H7 (cell line): Measurements from ENCODE around the gene MOGAT1. TPM values are rescaled to one million over a fixed set of nuclear protein-coding genes. Genes with fewer than 3 reads are reported as not detected.
A peak's percentile ranks its signal among the peaks of the same experiment; 100 is the strongest.
"Not testable (repeated sequence)": the region's sequence is repeated elsewhere in the genome, so short reads cannot be mapped to it uniquely, and the experiment has no call there.

Experiments used
- DNase-seq: peaks from one replicate; pipeline ENCODE4 v3.0.0; 2012
- H3K27me3 ChIP-seq: 2 replicates; pipeline ENCODE4 v1.6.0; 2011; ENCODE audit warnings: mild to moderate bottlenecking, low read length; ENCODE audit not compliant: control insufficient read depth, insufficient read depth
- H3K36me3 ChIP-seq: replicated peaks from 2 replicates; pipeline ENCODE4 v1.5.1; 2011; ENCODE audit warnings: low read length; ENCODE audit not compliant: control insufficient read depth, insufficient read depth
- H3K4me3 ChIP-seq: 2 replicates; pipeline ENCODE4 v1.5.1; 2011; ENCODE audit warnings: low read depth, mild to moderate bottlenecking, control low read depth, low read length, moderate library complexity; ENCODE audit not compliant: insufficient read depth
- total RNA-seq: library from RNA; depleted of rRNA; stranded (reverse); fragments of >200 nt; shearing (Covaris generic); gene quantifications from 2 replicates; pipeline ENCODE4 v1.2.3, GENCODE V29; 2014

MOGAT1 gene
- total RNA-seq, 1 experiment from 2014 or later, result not detected

- H3K36me3 ChIP-seq, result no peaks in the 10 kb centered on the region
- H3K27me3 ChIP-seq, result no peaks in the 10 kb centered on the region
- no peak overlapping the region for H3K4me3 ChIP-seq
- DNase-seq, result no peak
Measured at GRCh38 chr2:222689322-222689721, 17.9 kb downstream of the MOGAT1 start.

GRCh38 chr2:222690564-222691200 is 19.2 kb downstream of the MOGAT1 start:
- Histone ChIP-seq H3K36me3 (no peaks in the 10 kb centered on the region), H3K4me3 (no peak overlapping the region)

GRCh38 chr2:222693413-222693812 is 22.0 kb downstream of the MOGAT1 start:
- H3K4me3 ChIP-seq, H3K36me3 ChIP-seq, H3K27me3 ChIP-seq, DNase-seq: not testable (repeated sequence)

More at GRCh38 chr2:222690564-222691200, 19.2 kb downstream of the MOGAT1 start:
- DNase-seq, result peak; percentile 81
- no peaks in the 10 kb centered on the region for H3K27me3 ChIP-seq

GRCh38 chr2:222693837-222694236 is 22.4 kb downstream of the MOGAT1 start:
- DNase-seq, result no peak
- H3K27me3 ChIP-seq, result no peaks in the 10 kb centered on the region
- H3K4me3 ChIP-seq, result no peak overlapping the region
- no peaks in the 10 kb centered on the region for H3K36me3 ChIP-seq

- Histone ChIP-seq H3K27me3 (no peaks in the 10 kb centered on the region), H3K36me3 (no peaks in the 10 kb centered on the region)
- DNase-seq, result no peak
Measured at GRCh38 chr2:222698276-222698675, 26.8 kb downstream of the MOGAT1 start.

GRCh38 chr2:222701233-222701632 is 29.8 kb downstream of the MOGAT1 start:
- H3K27me3 ChIP-seq, result no peaks in the 10 kb centered on the region
- no peak overlapping the region for H3K4me3 ChIP-seq
- no peak for DNase-seq
- H3K36me3 ChIP-seq, result no peaks in the 10 kb centered on the region

More at GRCh38 chr2:222698276-222698675, 26.8 kb downstream of the MOGAT1 start:
- no peak overlapping the region for H3K4me3 ChIP-seq

- Histone ChIP-seq H3K36me3 (no peaks in the 10 kb centered on the region), H3K4me3 (no peak overlapping the region), H3K27me3 (no peaks in the 10 kb centered on the region)
- no peak for DNase-seq
Measured at GRCh38 chr2:222701721-222702131, 30.3 kb downstream of the MOGAT1 start.

GRCh38 chr2:222703091-222703490 is 31.6 kb downstream of the MOGAT1 start:
- no peaks in the 10 kb centered on the region for H3K27me3 ChIP-seq
- no peaks in the 10 kb centered on the region for H3K36me3 ChIP-seq
- H3K4me3 ChIP-seq, result no peak overlapping the region
- no peak for DNase-seq

GRCh38 chr2:222703886-222704285 is 32.4 kb downstream of the MOGAT1 start:
- H3K4me3 ChIP-seq, result no peak overlapping the region
- H3K27me3 ChIP-seq, result no peaks in the 10 kb centered on the region
- no peaks in the 10 kb centered on the region for H3K36me3 ChIP-seq
- DNase-seq, result no peak

GRCh38 chr2:222706616-222707015 is 35.2 kb downstream of the MOGAT1 start:
- DNase-seq, result no peak
- H3K36me3 ChIP-seq, result no peaks in the 10 kb centered on the region
- H3K27me3 ChIP-seq, result no peaks in the 10 kb centered on the region
- H3K4me3 ChIP-seq, result no peak overlapping the region

GRCh38 chr2:222707102-222707688 is 35.7 kb downstream of the MOGAT1 start:
- Histone ChIP-seq H3K4me3 (no peak overlapping the region), H3K27me3 (no peaks in the 10 kb centered on the region), H3K36me3 (no peaks in the 10 kb centered on the region)
- no peak for DNase-seq

- DNase-seq, result no peak
- Histone ChIP-seq H3K36me3 (no peaks in the 10 kb centered on the region), H3K4me3 (no peak overlapping the region), H3K27me3 (no peaks in the 10 kb centered on the region)
Measured at GRCh38 chr2:222707689-222708273, 36.3 kb downstream of the MOGAT1 start.

- H3K36me3 ChIP-seq, result no peaks in the 10 kb centered on the region
- DNase-seq, result peak; percentile 36
- H3K4me3 ChIP-seq, result no peak overlapping the region
- no peaks in the 10 kb centered on the region for H3K27me3 ChIP-seq
Measured at GRCh38 chr2:222708274-222708710, 36.8 kb downstream of the MOGAT1 start.

- H3K4me3 ChIP-seq, result no peak overlapping the region
Measured at GRCh38 chr2:222709191-222709891, 37.9 kb downstream of the MOGAT1 start.

GRCh38 chr2:222710736-222711135 is 39.3 kb downstream of the MOGAT1 start:
- no peak for DNase-seq
- H3K27me3 ChIP-seq, result no peaks in the 10 kb centered on the region
- no peaks in the 10 kb centered on the region for H3K36me3 ChIP-seq
- no peak overlapping the region for H3K4me3 ChIP-seq

More at GRCh38 chr2:222709191-222709891, 37.9 kb downstream of the MOGAT1 start:
- Histone ChIP-seq H3K36me3 (no peaks in the 10 kb centered on the region), H3K27me3 (no peaks in the 10 kb centered on the region)
- peak; percentile 32 for DNase-seq
